AG10803 (cell line): Measurements from ENCODE around the gene CIDEA.

Source experiments
- DNase-seq: peaks from one replicate; pipeline ENCODE4 v3.0.0; 2010; ENCODE audit warnings: low read depth
- H3K4me3 ChIP-seq: 2 replicates; pipeline ENCODE4 v1.5.1; 2011; ENCODE audit warnings: mild to moderate bottlenecking, low read length, control low read depth
- CTCF ChIP-seq: conservative IDR thresholded peaks from 2 replicates; pipeline ENCODE4 v1.5.1; 2011; ENCODE audit warnings: mild to moderate bottlenecking, low read length, control low read depth, inconsistent platforms

Gene CIDEA

GRCh38 chr18:12231040-12231882 lies 22.9 kb upstream of the CIDEA start:
- DNase-seq = no peak
- no peak overlapping the region for H3K4me3 ChIP-seq
- TF ChIP-seq CTCF = no peak

- TF ChIP-seq CTCF = no peak
- no peak overlapping the region for H3K4me3 ChIP-seq
- no peak for DNase-seq
These were observed 22.2 kb upstream of the CIDEA start for GRCh38 chr18:12231986-12232385.

- no peak for DNase-seq
- no peak for TF ChIP-seq CTCF
- H3K4me3 ChIP-seq = no peak overlapping the region
These were observed 20.8 kb upstream of the CIDEA start for GRCh38 chr18:12233378-12233777.

GRCh38 chr18:12234451-12235190 lies 19.5 kb upstream of the CIDEA start:
- no peak for TF ChIP-seq CTCF
- H3K4me3 ChIP-seq = no peak overlapping the region
- DNase-seq = no peak

GRCh38 chr18:12236141-12236540 lies 18.0 kb upstream of the CIDEA start:
- DNase-seq = no peak
- TF ChIP-seq CTCF = no peak
- no peak overlapping the region for H3K4me3 ChIP-seq

GRCh38 chr18:12236934-12237832 lies 17.0 kb upstream of the CIDEA start:
- DNase-seq = peak; percentile 51
- TF ChIP-seq CTCF = peak; percentile 78
- no peak overlapping the region for H3K4me3 ChIP-seq
